GF-D8 (cell line): Measurements from ENCODE around the gene PKP1.

Source experiments
- DNase-seq: peaks from one replicate; lab custom pipeline; 2025; lab: John Stamatoyannopoulos, UW

The PKP1 gene

DNA sequence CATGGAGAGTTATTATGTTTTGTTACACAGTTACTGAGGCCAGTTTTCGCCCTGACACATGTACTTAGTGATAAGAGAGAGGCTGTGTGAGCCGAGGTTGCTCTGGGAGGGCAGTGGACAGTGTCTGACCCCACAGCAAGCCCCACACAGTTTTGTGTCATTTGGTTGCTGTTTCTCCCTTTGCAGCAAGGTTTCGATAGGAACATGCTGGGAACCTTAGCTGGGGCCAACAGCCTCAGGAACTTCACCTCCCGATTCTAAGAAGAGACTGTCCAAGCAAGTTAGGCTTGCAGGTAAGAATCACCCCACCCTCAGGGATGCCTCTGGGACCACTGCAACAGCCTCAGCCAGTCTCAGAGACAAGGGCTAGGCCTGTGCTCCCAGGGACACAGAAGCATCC lies 45.3 kb downstream of the PKP1 start:
- DNase-seq = no peak

GRCh38 chr1:201329286-201329685 lies 46.0 kb downstream of the PKP1 start:
- DNase-seq = no peak

DNA sequence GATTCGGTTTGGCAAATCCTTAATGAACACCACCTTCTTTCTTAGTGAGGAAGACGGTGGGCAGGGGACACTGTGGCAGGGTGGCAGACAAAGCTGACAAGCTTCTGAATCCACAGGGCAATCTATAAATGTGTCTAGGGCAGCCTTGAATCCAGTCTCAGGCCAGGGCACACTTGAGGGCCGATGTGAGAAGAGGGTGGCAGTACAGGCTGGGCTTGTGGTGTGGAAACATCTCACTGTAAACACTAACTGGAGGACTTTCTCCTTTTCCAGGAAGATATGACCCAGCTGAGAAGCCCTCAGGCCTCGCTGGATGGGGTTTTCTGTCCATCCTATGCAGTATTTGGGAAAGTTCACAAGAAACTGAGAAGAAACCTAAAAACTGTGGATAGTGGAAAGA lies 46.5 kb downstream of the PKP1 start:
- DNase-seq = no peak

DNA sequence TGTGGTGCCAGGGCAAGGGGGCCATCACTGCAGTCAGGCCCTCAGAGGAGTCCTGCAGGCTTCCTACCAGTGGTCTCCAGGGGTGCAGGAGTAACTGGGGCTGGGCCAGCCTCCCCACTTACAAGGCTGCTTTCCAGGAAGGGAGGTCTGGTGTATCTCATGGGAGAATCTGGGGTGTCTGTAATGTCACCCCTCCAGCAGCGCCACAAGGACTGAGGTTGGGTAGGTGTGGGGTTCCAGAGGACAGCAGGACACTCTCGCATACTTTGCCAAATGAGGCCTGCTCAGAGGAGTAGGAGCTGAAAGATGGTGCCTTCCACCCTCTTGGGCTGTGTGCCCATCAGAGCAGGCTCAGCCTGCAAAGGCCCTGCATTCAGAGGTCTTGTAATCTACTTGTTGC lies 47.2 kb downstream of the PKP1 start:
- DNase-seq = no peak

GRCh38 chr1:201331166-201331565 lies 47.9 kb downstream of the PKP1 start:
- DNase-seq = no peak

DNA sequence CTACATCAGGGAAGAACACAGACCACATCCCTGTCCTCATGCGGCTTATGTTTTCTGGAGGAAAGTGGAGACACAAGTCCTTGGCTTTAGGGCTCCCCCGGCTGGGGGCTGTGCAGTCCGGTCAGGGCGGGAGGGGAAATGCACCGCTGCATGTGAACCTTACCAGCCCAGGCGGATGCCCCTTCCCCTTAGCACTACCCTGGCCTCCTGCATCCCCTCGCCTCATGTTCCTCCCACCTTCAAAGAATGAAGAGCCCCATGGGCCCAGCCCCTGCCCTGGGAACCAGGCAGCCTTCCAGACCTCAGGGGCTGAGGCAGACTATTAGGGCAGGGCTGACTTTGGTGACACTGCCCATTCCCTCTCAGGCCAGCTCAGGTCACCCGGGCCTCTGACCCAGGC lies 48.7 kb downstream of the PKP1 start:
- no peak for DNase-seq

- DNase-seq = no peak
These were observed 49.5 kb downstream of the PKP1 start for GRCh38 chr1:201332616-201333335.

GRCh38 chr1:201334325-201335173 lies 51.2 kb downstream of the PKP1 start:
- DNase-seq = no peak

DNA sequence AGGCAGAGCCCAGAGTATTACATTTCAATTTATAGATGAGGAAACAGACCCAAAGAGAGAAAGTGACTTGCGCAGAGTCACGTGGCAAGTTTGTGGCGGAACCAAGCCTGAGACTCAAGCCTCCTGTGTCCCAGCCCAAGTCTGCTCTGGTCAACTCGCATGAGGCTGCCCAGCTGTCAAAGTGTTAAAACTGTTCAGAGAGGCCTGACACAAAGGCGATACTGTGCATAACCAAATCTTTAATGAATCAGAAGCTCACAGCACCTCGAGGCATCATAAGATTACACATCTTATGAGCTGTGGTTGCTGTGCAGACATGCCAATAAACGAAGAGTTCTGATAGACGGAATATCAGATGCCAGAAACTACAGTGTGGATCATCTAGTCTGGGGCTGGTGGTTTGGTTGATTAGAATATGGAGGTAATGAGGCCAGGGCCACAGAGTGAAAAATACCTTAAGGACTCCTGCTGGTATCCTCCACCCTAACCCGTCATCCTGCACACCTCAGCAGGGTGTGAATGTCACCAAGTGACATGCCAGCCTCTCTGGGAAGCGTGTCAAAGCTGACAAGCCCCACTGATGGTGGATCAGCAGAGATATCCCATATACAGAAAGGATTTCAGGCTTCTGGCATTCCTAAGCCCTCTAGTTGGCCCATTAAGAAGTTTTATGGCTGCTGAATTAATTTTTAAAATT lies 52.0 kb downstream of the PKP1 start:
- no peak for DNase-seq

- no peak for DNase-seq
These were observed 52.6 kb downstream of the PKP1 start for GRCh38 chr1:201335901-201336300.

GRCh38 chr1:201336711-201337450 lies 53.6 kb downstream of the PKP1 start:
- no peak for DNase-seq

GRCh38 chr1:201341377-201341776 lies 58.1 kb downstream of the PKP1 start:
- no peak for DNase-seq

- DNase-seq = no peak
These were observed 61.1 kb downstream of the PKP1 start for GRCh38 chr1:201344206-201345080.

DNA sequence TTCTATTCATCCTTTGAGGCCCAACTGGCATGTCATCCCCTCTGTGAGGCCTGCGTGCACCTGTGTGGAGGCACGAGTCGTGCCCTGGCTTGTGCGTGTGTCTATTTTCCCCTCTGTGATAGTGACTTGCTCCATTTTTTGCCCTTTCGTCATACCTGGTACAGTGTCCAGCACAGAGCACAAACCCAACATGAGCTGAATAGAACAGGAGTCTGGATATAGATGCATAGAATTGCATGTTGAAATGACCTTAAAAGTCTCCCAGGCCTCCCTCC lies 61.7 kb downstream of the PKP1 start:
- no peak for DNase-seq

GRCh38 chr1:201346337-201346939 lies 63.1 kb downstream of the PKP1 start:
- DNase-seq = no peak

- no peak for DNase-seq
These were observed 63.7 kb downstream of the PKP1 start for GRCh38 chr1:201346987-201347386.

DNA sequence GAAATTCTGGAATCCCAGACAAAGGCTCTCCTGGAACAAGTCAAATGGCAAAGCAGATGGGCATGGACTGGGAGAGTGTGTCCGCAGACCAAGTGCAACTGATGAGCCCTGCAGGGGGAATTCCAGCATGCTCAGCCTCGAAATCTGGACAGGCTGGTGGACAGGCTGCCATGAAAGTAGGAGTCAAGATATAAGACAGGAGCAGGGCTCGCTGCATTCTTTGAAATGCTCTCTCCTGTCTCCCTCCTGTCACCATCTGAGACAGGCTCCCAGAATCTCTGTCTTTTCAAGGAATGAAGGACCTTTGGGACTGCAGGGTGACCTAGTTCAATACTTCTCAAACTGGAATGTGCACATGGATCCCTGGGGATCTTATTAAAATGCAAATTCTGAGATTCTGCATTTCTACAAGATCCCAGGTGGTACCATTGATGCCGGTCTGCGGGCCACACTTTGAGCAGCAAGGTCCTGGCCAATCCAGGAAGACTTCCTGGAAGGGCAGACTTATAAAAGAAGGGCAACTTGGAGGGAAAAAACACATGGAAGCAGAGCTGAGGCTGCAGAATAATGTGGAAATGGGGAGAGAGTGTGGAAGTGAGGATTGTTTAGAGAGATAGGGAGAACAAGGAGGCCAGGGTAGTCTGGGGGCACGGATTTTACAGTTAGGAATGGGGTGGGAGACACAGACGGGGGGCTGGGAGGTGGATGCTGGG lies 64.3 kb downstream of the PKP1 start:
- DNase-seq = no peak

DNA sequence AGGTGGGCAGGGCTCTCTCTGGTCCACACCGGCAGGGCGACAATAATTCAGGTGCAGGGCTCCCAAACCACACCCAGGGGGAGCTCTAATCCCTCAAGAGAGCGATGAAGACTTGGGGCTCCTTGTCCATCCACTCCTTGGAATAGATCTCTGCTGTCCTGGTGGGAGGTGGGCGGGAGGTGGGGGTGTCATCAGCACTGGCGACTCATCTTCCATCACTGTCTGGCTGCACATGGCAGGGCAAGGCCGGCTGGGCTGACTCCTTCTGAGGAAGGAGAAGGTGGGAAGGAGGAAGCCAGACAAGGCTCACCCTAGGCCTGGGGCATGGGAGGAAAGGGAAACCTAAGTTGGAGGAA lies 64.9 kb downstream of the PKP1 start:
- no peak for DNase-seq

- DNase-seq = no peak
These were observed 65.8 kb downstream of the PKP1 start for GRCh38 chr1:201349092-201349491.

DNA sequence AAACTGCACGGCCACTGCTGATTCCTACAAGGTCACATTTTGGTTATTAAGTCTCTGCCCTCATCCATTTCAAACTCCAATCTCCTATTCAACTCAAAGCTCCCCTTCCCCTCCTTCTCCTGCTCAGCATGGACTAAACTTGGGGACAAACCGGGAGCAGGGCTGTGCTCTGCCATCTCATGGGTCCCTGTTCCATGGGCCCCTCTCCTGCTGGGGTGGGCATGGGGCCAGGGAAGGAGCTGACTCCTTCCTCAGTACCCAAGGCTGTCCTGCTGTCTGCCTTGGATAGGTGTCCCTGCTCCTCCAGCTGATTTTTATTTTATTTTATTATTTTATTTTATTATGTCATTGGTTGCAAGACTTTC lies 67.0 kb downstream of the PKP1 start:
- no peak for DNase-seq

DNA sequence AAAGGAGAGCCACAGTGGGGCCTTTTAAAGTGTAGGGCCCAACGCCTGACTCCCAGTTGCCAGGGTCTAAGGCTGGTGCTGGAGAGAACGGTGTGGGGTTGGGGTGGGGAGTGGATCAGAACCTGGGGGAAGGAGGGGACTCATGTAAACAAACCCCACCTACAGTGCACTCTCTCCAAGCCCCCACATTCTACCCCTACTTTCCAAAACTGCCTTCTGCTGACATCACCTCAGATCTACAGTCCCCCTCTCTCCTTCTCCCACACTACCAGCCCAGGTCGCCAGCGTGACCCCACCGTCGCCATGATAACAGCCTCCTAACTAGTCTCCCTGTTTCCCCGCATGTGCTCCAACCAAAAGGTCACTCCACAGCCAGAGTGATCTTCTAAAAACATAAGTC lies 67.6 kb downstream of the PKP1 start:
- no peak for DNase-seq
